Germinal center (tissue), 1 donor: ENCODE measurements around the gene FYN.

ENCODE experiments used
- DNase-seq: peaks from one replicate; pipeline ENCODE4 v3.0.0; 2012; ENCODE audit warnings: mixed read lengths, low spot score

The FYN gene

GRCh38 chr6:111747829-111748228, 125.4 kb downstream of the FYN start:
- no peak for DNase-seq

- no peak for DNase-seq
Measured at GRCh38 chr6:111747396-111747795, 125.9 kb downstream of the FYN start.

- DNase-seq, result no peak
Measured at GRCh38 chr6:111746983-111747382, 126.3 kb downstream of the FYN start.

GRCh38 chr6:111745636-111746035, 127.6 kb downstream of the FYN start:
- DNase-seq, result no peak

GRCh38 chr6:111745186-111745585, 128.1 kb downstream of the FYN start:
- no peak for DNase-seq

- DNase-seq, result no peak
Measured at GRCh38 chr6:111743862-111744692, 129.2 kb downstream of the FYN start.

- DNase-seq, result no peak
Measured at GRCh38 chr6:111743360-111743759, 129.9 kb downstream of the FYN start.

- DNase-seq, result no peak
Measured at GRCh38 chr6:111741177-111741952, 131.9 kb downstream of the FYN start.

GRCh38 chr6:111740506-111740905, 132.7 kb downstream of the FYN start:
- no peak for DNase-seq

GRCh38 chr6:111739257-111739696, 134.0 kb downstream of the FYN start:
- peak; percentile 16 for DNase-seq

- no peak for DNase-seq
Measured at GRCh38 chr6:111738631-111739030, 134.6 kb downstream of the FYN start.

- no peak for DNase-seq
Measured at GRCh38 chr6:111738156-111738555, 135.1 kb downstream of the FYN start.

GRCh38 chr6:111737065-111737521, 136.2 kb downstream of the FYN start:
- no peak for DNase-seq

GRCh38 chr6:111736005-111736608, 137.1 kb downstream of the FYN start:
- no peak for DNase-seq

GRCh38 chr6:111734068-111735061, 138.9 kb downstream of the FYN start:
- no peak for DNase-seq

GRCh38 chr6:111732390-111732789, 140.9 kb downstream of the FYN start:
- no peak for DNase-seq

- peak; percentile 21 for DNase-seq
Measured at GRCh38 chr6:111731456-111732195, 141.6 kb downstream of the FYN start.

- DNase-seq, result no peak
Measured at GRCh38 chr6:111730864-111731263, 142.4 kb downstream of the FYN start.

- no peak for DNase-seq
Measured at GRCh38 chr6:111727802-111728201, 145.4 kb downstream of the FYN start.

GRCh38 chr6:111727041-111727440, 146.2 kb downstream of the FYN start:
- no peak for DNase-seq
